22Rv1 (cell line): ENCODE data around the gene DOCK3.
"Not testable (repeated sequence)": the region's sequence is repeated elsewhere in the genome, so short reads cannot be mapped to it uniquely, and the experiment has no call there.

Experiments
- H3K27ac ChIP-seq: fragments of 450-650 bp; 2 replicates; pipeline ENCODE4 v1.5.1; 2017
- ZFX ChIP-seq: fragments of 450-650 bp; IDR thresholded peaks from 2 replicates; pipeline ENCODE4 v1.6.1; 2017; ENCODE audit warnings: antibody characterized with exemption, borderline replicate concordance
- TF ChIP-seq, protein P1 (sequence below): fragments of 450-650 bp; IDR thresholded peaks from 2 replicates; pipeline ENCODE4 v1.5.1; 2017; ENCODE audit warnings: mild to moderate bottlenecking

Gene DOCK3

DNA sequence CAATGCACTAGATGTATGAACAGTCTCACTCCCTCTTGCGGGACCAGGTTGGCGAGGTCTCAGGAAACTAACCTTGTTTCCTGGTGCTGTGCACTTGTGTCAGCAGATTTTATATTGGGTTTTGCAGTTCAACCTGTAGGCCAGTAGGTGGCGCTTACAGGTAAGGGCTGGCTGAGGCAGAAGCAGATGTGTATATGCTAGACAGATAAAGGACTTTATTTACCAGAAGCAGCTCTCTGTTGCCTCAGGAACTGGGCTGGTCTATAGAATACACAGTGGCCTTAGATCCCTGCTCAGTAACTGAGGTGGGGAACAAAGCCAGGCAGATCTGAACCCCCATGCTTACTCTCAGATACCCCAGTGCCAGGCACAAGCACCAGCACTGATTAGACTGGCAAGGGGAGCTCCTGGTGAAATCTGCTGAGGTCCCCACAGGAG is 296.8 kb downstream of the DOCK3 start:
- TF ChIP-seq, protein P1, sequence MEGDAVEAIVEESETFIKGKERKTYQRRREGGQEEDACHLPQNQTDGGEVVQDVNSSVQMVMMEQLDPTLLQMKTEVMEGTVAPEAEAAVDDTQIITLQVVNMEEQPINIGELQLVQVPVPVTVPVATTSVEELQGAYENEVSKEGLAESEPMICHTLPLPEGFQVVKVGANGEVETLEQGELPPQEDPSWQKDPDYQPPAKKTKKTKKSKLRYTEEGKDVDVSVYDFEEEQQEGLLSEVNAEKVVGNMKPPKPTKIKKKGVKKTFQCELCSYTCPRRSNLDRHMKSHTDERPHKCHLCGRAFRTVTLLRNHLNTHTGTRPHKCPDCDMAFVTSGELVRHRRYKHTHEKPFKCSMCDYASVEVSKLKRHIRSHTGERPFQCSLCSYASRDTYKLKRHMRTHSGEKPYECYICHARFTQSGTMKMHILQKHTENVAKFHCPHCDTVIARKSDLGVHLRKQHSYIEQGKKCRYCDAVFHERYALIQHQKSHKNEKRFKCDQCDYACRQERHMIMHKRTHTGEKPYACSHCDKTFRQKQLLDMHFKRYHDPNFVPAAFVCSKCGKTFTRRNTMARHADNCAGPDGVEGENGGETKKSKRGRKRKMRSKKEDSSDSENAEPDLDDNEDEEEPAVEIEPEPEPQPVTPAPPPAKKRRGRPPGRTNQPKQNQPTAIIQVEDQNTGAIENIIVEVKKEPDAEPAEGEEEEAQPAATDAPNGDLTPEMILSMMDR, result peak; percentile 96
- no peak for TF ChIP-seq ZFX
- H3K27ac ChIP-seq, result no peak overlapping the region

DNA sequence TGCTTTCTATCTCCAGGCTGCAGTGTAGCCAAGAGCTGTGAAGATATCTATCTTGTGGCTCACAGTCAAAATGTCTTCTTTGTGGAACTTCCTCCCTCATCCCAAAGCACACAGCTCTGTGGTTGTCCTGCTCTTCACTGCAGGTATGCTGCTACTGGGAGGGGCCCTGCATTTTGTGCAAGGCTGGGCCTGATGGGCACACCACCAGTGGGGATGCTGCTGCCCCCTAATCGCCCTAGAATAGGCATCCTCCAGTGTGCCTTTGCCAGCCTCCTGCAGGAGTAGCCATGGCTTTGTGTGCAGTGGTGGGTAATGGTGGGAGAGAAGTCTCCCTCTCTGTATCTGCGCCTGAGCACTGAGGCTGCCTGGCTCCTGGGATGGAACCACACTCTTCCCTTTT is 297.3 kb downstream of the DOCK3 start:
- H3K27ac ChIP-seq, result no peak overlapping the region

DNA sequence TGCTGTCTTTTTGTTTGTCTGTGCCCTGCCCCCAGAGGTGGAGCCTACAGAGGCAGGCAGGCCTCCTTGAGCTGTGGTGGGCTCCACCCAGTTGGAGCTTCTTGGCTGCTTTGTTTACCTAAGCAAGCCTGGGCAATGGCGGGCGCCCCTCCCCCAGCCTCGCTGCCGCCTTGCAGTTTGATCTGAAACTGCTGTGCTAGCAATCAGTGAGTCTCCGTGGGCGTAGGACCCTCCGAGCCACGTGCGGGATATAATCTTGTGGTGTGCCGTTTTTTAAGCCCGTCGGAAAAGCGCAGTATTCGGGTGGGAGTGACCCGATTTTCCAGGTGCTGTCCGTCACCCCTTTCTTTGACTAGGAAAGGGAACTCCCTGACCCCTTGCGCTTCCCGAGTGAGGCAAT is 303.9 kb downstream of the DOCK3 start:
- not testable (repeated sequence) for H3K27ac ChIP-seq

More for the DNA sequence above, 297.3 kb downstream of the DOCK3 start:
- no peak for TF ChIP-seq ZFX
- TF ChIP-seq, protein P1, result no peak

DNA sequence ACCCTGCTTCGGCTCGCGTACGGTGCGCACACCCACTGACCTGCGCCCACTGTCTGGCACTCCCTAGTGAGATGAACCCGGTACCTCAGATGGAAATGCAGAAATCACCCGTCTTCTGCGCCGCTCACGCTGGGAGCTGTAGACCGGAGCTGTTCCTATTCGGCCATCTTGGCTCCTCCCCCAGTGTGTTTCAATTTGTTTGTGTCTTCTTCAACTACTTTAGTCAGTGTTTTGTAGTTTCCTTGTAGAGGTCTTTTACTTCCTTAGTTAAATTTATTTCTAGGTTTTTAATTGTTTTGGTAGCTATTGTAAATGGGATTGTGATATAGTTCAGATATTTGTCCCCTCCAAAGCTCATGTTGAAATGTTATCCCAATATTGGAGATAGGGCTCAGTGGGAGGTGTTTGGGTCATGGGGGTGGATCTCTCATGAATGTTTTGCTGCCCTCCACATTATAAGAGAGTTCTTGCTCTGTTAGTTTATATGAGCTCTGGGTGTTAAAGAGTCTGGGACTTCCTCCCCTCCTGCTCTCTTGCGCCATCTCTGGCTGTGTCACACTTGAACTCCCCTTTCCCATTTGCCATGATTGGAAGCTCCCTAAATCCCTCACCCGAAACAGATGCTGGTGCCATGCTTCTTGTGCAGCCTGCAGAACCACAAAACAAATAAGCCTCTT is 304.4 kb downstream of the DOCK3 start:
- no peak overlapping the region for H3K27ac ChIP-seq
- no peak for TF ChIP-seq ZFX
- TF ChIP-seq, protein P1, result peak; percentile 66

DNA sequence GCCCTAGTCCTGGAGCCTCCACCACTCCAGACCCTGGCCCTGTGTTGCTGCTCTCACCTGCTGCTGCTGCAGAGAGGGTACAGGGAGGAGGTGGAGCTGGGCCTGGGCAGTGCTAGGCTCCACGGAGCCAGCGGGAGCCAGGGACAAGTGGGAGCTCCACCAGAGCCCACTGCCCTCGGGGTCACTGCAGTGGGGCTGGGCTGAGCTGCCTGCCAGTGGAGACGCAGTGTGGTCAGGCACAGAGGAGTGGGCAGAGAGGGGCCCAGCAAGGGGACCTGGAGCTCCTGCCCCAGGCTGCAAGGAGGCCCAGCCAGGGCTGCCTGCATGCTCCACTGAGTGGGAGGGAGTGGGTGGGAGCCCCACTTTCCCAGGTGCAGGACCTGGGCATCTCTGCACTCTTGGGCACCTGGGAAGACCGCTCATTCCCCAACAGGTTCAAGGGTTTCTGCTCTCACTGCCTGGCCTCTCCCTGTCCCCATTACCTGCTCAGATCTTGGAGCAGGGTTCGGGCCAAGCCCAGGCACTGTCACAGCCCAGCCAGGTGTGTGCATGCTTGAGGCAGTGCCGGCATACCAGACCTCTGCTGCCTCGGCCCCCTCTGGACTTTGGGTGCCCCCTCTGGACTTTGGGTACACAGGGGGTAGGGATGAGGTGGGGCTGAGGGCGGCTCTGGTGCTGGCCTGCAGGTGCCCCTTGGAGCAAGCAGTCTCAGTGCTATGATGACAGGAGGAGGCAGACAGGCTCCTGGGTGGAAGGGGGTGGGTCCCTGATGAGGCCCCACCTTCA is 308.0 kb downstream of the DOCK3 start:
- H3K27ac ChIP-seq, result no peak overlapping the region
- TF ChIP-seq, protein P1, result no peak
- TF ChIP-seq ZFX, result no peak

DNA sequence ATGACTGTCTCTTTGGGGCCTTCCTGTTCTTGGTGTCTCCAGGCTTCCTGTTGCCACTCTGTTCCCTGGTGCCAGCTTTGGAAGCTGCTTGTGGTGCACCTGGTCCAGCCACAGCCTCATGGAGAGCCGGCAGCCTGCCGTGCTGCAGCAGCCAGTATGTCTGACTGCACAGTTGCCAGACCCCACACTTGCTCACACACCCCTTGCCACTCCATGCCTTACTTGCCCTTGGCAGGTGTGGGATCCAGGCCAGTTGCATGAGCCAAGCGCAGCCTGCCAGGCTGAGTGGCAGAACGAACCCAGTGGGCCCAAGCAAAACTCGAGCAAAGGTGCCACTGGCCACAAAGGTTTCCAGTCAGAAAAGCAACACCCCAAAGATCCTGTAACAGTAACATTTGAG is 309.2 kb downstream of the DOCK3 start:
- TF ChIP-seq ZFX, result no peak
- TF ChIP-seq, protein P1, result no peak
- H3K27ac ChIP-seq, result no peak overlapping the region

DNA sequence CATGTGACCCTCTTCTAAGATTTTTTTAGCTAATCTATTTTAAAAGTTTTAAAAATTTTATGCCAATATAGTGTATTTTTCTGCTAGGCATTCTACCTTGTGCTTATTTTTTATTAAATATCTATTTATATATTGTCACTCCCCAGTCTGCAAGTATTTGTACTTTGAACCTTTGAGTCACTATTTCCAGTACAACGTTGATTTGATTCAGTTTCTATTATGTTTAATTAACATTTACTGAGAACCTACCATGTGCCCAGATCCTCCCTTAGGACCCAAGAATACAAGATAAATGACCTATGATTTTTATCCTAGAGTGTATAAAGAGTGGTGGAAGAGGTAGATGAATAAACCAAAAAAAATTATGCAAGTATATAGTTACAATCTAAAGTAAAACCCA is 311.2 kb downstream of the DOCK3 start:
- H3K27ac ChIP-seq, result no peak overlapping the region
- TF ChIP-seq, protein P1, result no peak
- no peak for TF ChIP-seq ZFX
